OCI-LY7 (cell line): ENCODE results near the gene DGKG. TPM values are rescaled to one million over a fixed set of nuclear protein-coding genes. Genes with fewer than 3 reads are reported as not detected.

Experiments used
- BruUV-seq: library from RNA; stranded (reverse); fragments of 400-500 nt; replicated peaks from 2 replicates; lab custom pipeline; 2021; lab: Mats Ljungman, UMichigan
- CTCF ChIA-PET: fragments of 300-600 bp; sonication (Branson Sonifier 250); formaldehyde crosslinking; loops from one replicate; lab custom pipeline; 2022; ENCODE audit warnings: antibody characterized with exemption; ENCODE audit not compliant: unreplicated experiment; lab: Charles Lee
- POLR2A ChIA-PET: fragments of 300-600 bp; sonication (Branson Sonifier 250); formaldehyde crosslinking; loops from one replicate; lab custom pipeline; 2022; ENCODE audit warnings: antibody characterized with exemption; lab: Charles Lee
- DNase-seq: peaks from one replicate; pipeline ENCODE4 v3.0.0-alpha.2; 2015; ENCODE audit warnings: low spot score
- H2AFZ ChIP-seq: fragments of 200-600 bp; sonication (generic), shearing (Covaris generic); 2 replicates; pipeline ENCODE4 v1.6.1; 2014; ENCODE audit warnings: mild to moderate bottlenecking, antibody characterized with exemption, low read length, moderate library complexity
- H3K27ac ChIP-seq: fragments of 200-600 bp; sonication (generic); 2 replicates; pipeline ENCODE4 v1.5.1; 2014; ENCODE audit warnings: mixed run types, low read depth, mild to moderate bottlenecking, moderate library complexity, low read length, inconsistent platforms; ENCODE audit not compliant: poor library complexity, severe bottlenecking
- H3K36me3 ChIP-seq: fragments of 200-600 bp; sonication (generic); 2 replicates; pipeline ENCODE4 v1.6.1; 2014; ENCODE audit warnings: mild to moderate bottlenecking, antibody characterized with exemption, low read length, moderate library complexity, mixed read lengths; ENCODE audit not compliant: insufficient read depth
- H3K4me1 ChIP-seq: fragments of 200-600 bp; sonication (generic); 2 replicates; pipeline ENCODE4 v1.5.1; 2014; ENCODE audit warnings: mild to moderate bottlenecking, low read length; ENCODE audit not compliant: insufficient read depth, poor library complexity, severe bottlenecking
- H3K4me2 ChIP-seq: fragments of 200-600 bp; sonication (generic); 2 replicates; pipeline ENCODE4 v1.6.1; 2014; ENCODE audit warnings: mild to moderate bottlenecking, low read length
- H3K4me3 ChIP-seq: fragments of 200-600 bp; sonication (generic); 2 replicates; pipeline ENCODE4 v1.5.1; 2014; ENCODE audit warnings: mild to moderate bottlenecking, low read depth, low read length; ENCODE audit not compliant: poor library complexity, severe bottlenecking
- H3K79me2 ChIP-seq: fragments of 200-600 bp; sonication (generic); 2 replicates; pipeline ENCODE4 v1.6.1; 2016; ENCODE audit warnings: low read depth, mild to moderate bottlenecking, low read length, moderate library complexity, mixed read lengths; ENCODE audit not compliant: insufficient read depth
- H3K9me2 ChIP-seq: fragments of 200-600 bp; sonication (generic); 2 replicates; pipeline ENCODE4 v1.6.1; 2016; ENCODE audit warnings: mild to moderate bottlenecking, low read length, mixed read lengths; ENCODE audit not compliant: insufficient read depth
- H3K9me3 ChIP-seq: fragments of 200-600 bp; sonication (generic); 2 replicates; pipeline ENCODE4 v1.6.1; 2014; ENCODE audit warnings: mild to moderate bottlenecking, mixed run types, low read length, mixed read lengths
- H4K20me1 ChIP-seq: fragments of 200-600 bp; sonication (generic); 2 replicates; pipeline ENCODE4 v1.6.1; 2014; ENCODE audit warnings: mild to moderate bottlenecking, antibody characterized with exemption, low read length, moderate library complexity, mixed read lengths; ENCODE audit not compliant: insufficient read depth
- EZH2phosphoT487 ChIP-seq: fragments of 200-600 bp; sonication (generic); IDR thresholded peaks from 2 replicates; pipeline ENCODE4 v1.6.1; 2018; ENCODE audit warnings: low read depth, borderline replicate concordance, mild to moderate bottlenecking, mixed run types, antibody characterized with exemption, low read length, moderate library complexity, mixed read lengths
- intact Hi-C: fragments of 100-400 bp; cut with micrococcal nuclease; formaldehyde crosslinking; loops from one replicate; pipeline ENCODE4 v1.10.0; 2022; ENCODE audit not compliant: unreplicated experiment
- total RNA-seq, 2 experiments: library from RNA; depleted of rRNA in 1 of 2; stranded (reverse); fragments of >200 nt in 1 of 2; shearing (Covaris generic) in 1 of 2; gene quantifications; 2 replicates each; pipeline ENCODE4 v1.2.3, GENCODE V29; 2014 to 2022
- TF ChIP-seq, protein P1 (sequence below): fragments of 200-600 bp; sonication (generic); conservative IDR thresholded peaks from 2 replicates; pipeline ENCODE4 v1.5.1; 2014; ENCODE audit warnings: mild to moderate bottlenecking, antibody characterized with exemption, low read length, moderate library complexity, mixed read lengths

The DGKG gene
- total RNA-seq, 2 experiments from 2014 or later: 0.06 TPM; not detected in 1

DNA sequence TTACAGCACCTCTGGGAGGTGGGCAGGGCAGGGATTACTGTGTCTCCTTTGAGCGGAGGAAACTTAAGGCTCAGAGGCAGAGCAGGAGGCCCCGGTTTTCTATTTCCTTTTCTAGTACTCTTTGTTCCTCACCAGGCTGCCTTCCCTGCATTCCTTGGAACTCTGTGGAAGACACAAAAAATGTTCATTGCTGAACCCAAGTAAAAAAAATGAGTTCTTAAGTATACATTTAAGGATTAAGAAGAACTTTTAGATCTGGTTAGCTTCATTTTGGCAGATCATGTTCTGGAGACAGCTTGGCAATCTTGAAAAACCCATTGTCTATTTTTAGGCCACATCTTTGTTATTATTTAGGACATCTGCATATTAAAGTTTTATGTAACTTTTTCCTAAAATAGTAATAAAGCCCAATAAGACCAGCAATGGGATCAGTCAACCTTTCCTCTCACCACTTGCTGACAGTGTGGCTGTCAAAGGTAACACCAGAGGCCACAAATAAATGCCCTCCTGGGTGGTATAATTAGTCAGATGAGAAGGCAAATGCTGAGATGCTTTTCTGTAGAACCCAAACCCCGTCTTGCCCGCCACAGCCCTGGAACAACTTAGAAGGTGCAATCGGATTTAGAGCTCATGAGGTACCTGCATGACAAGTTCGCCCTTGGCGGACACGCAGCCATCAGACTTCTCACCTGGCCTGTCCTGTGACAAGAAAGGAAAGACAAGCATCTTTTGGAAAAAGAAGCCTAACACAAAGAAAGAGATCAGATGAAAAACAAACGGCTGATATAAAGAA lies 97.2 kb downstream of the DGKG start:
- no peaks in the 10 kb centered on the region for H3K9me3 ChIP-seq
- H3K4me2 ChIP-seq: no peak overlapping the region
- ChIA-PET POLR2A (interaction anchor here (0.6 to 1.2 kb wide), 4 partner anchors 16 to 818 kb away, joined by 3 to 4 read pairs (median 3); no protein-coding TSS in a partner anchor), CTCF (no interaction called here)
- no peak overlapping the region for H3K27ac ChIP-seq
- DNase-seq: no peak
- no TSS peak for BruUV-seq
- intact Hi-C loops: no loop called here
- TF ChIP-seq EZH2phosphoT487: no peak
- TF ChIP-seq, protein P1, sequence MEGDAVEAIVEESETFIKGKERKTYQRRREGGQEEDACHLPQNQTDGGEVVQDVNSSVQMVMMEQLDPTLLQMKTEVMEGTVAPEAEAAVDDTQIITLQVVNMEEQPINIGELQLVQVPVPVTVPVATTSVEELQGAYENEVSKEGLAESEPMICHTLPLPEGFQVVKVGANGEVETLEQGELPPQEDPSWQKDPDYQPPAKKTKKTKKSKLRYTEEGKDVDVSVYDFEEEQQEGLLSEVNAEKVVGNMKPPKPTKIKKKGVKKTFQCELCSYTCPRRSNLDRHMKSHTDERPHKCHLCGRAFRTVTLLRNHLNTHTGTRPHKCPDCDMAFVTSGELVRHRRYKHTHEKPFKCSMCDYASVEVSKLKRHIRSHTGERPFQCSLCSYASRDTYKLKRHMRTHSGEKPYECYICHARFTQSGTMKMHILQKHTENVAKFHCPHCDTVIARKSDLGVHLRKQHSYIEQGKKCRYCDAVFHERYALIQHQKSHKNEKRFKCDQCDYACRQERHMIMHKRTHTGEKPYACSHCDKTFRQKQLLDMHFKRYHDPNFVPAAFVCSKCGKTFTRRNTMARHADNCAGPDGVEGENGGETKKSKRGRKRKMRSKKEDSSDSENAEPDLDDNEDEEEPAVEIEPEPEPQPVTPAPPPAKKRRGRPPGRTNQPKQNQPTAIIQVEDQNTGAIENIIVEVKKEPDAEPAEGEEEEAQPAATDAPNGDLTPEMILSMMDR: no peak
- no peak overlapping the region for H3K4me3 ChIP-seq
- no peaks in the 10 kb centered on the region for H3K9me2 ChIP-seq
- no peak overlapping the region for H2AFZ ChIP-seq
- no peaks in the 10 kb centered on the region for H3K79me2 ChIP-seq
- peaks cover 2% of the 10 kb centered on the region for H3K4me1 ChIP-seq
- no peaks in the 10 kb centered on the region for H3K36me3 ChIP-seq
- H4K20me1 ChIP-seq: no peaks in the 10 kb centered on the region

GRCh38 chr3:186261638-186262037 lies 100.4 kb downstream of the DGKG start:
- no peaks in the 10 kb centered on the region for H4K20me1 ChIP-seq
- POLR2A ChIA-PET: interaction anchor here (0.6 kb wide), 1 partner anchor 278 kb away, joined by 3 read pairs; no protein-coding TSS in a partner anchor
- no peak overlapping the region for H3K4me2 ChIP-seq
- CTCF ChIA-PET: interaction anchor here (0.8 to 3.6 kb wide), 3 partner anchors 103 to 279 kb away, joined by 3 to 25 read pairs (median 4); no protein-coding TSS in a partner anchor
- no peaks in the 10 kb centered on the region for H3K79me2 ChIP-seq
- H3K4me3 ChIP-seq: no peak overlapping the region
- DNase-seq: peak; percentile 39
- peaks cover 11% of the 10 kb centered on the region for H3K4me1 ChIP-seq
- intact Hi-C loops: no loop called here
- H3K36me3 ChIP-seq: no peaks in the 10 kb centered on the region
- H3K27ac ChIP-seq: no peak overlapping the region
- no peaks in the 10 kb centered on the region for H3K9me2 ChIP-seq
- H3K9me3 ChIP-seq: no peaks in the 10 kb centered on the region
- TF ChIP-seq, protein P1: peak; percentile 71
- TF ChIP-seq EZH2phosphoT487: no peak
- no TSS peak for BruUV-seq
- no peak overlapping the region for H2AFZ ChIP-seq

DNA sequence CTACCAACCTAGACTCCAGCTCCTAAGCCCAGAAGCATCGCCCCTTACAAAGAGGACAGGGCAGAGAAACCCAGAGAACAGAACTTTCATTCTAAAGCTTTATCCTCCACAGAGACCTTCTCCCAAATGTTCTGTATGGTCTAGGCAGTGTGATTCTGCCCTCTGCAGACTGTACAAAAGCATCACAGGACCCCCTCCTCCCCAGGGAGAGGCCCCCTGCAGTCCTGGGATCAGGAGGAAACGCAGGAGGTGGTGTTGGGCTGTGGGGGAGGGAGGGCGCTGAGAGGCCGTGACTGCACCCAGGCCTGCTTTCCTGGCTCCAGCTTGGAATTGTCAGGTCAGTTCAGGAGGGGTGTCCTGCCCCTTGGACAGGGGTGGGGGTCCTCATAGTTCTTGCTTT lies 101.3 kb downstream of the DGKG start:
- ChIA-PET CTCF (interaction anchor here (3.6 kb wide), 1 partner anchor 280 kb away, joined by 25 read pairs; no protein-coding TSS in a partner anchor), POLR2A (no interaction called here)
- H3K9me2 ChIP-seq: no peaks in the 10 kb centered on the region
- TF ChIP-seq EZH2phosphoT487: no peak
- TF ChIP-seq, protein P1: no peak
- H2AFZ ChIP-seq: no peak overlapping the region
- intact Hi-C loops: no loop called here
- no peak for DNase-seq
- H3K9me3 ChIP-seq: no peaks in the 10 kb centered on the region
- H3K27ac ChIP-seq: no peak overlapping the region
- H3K4me3 ChIP-seq: no peak overlapping the region
- no peaks in the 10 kb centered on the region for H3K79me2 ChIP-seq
- no peak overlapping the region for H3K4me2 ChIP-seq
- no peaks in the 10 kb centered on the region for H3K36me3 ChIP-seq
- BruUV-seq: no TSS peak
- peaks cover 17% of the 10 kb centered on the region for H3K4me1 ChIP-seq
- no peaks in the 10 kb centered on the region for H4K20me1 ChIP-seq
